GM21360 (cell line): ENCODE results near the gene MTHFD1.

ENCODE experiments used
- ATAC-seq: cut with Tn5 transposase; IDR thresholded peaks from one replicate; pipeline ENCODE4 v1.9.1; 2021; ENCODE audit warnings: mild to moderate bottlenecking, moderate library complexity; ENCODE audit not compliant: unreplicated experiment

The MTHFD1 gene

GRCh38 chr14:64444984-64445845 is 57.1 kb downstream of the MTHFD1 start:
- peak; percentile 97 for ATAC-seq

GRCh38 chr14:64447876-64448670 is 59.9 kb downstream of the MTHFD1 start:
- no peak for ATAC-seq

- ATAC-seq = no peak
Observed at GRCh38 chr14:64450255-64450654, 62.1 kb downstream of the MTHFD1 start.

GRCh38 chr14:64454671-64455070 is 66.5 kb downstream of the MTHFD1 start:
- ATAC-seq = no peak

GRCh38 chr14:64459405-64460136 is 71.4 kb downstream of the MTHFD1 start:
- no peak for ATAC-seq

- ATAC-seq = no peak
Observed at GRCh38 chr14:64461221-64461620, 73.1 kb downstream of the MTHFD1 start.

GRCh38 chr14:64463195-64463594 is 75.0 kb downstream of the MTHFD1 start:
- no peak for ATAC-seq

GRCh38 chr14:64463873-64464272 is 75.7 kb downstream of the MTHFD1 start:
- ATAC-seq = no peak

- ATAC-seq = no peak
Observed at GRCh38 chr14:64464651-64465050, 76.5 kb downstream of the MTHFD1 start.

GRCh38 chr14:64465191-64465822 is 77.2 kb downstream of the MTHFD1 start, which contains the start of gene AKAP5:
Gene AKAP5, plus strand, starts transcription at chr14:64465499. Its CDS starts 2,896 bp downstream, at chr14:64468395.
- peak; percentile 50 for ATAC-seq

- no peak for ATAC-seq
Observed at GRCh38 chr14:64465831-64466554, 77.8 kb downstream of the MTHFD1 start.

GRCh38 chr14:64467101-64467500 is 78.9 kb downstream of the MTHFD1 start:
- ATAC-seq = no peak

GRCh38 chr14:64467566-64467965 is 79.4 kb downstream of the MTHFD1 start:
- no peak for ATAC-seq

- no peak for ATAC-seq
Observed at GRCh38 chr14:64468451-64468850, 80.3 kb downstream of the MTHFD1 start.

- no peak for ATAC-seq
Observed at GRCh38 chr14:64474041-64474440, 85.9 kb downstream of the MTHFD1 start.

- ATAC-seq = no peak
Observed at GRCh38 chr14:64474698-64475097, 86.5 kb downstream of the MTHFD1 start.

GRCh38 chr14:64475585-64476273 is 87.6 kb downstream of the MTHFD1 start:
- ATAC-seq = no peak

- no peak for ATAC-seq
Observed at GRCh38 chr14:64476438-64476837, 88.3 kb downstream of the MTHFD1 start.

- no peak for ATAC-seq
Observed at GRCh38 chr14:64478634-64479250, 90.6 kb downstream of the MTHFD1 start.
